ENCODE measurements around the gene C16orf90.
A peak's percentile ranks its signal among the peaks of the same experiment; 100 is the strongest.

The C16orf90 gene

DNA sequence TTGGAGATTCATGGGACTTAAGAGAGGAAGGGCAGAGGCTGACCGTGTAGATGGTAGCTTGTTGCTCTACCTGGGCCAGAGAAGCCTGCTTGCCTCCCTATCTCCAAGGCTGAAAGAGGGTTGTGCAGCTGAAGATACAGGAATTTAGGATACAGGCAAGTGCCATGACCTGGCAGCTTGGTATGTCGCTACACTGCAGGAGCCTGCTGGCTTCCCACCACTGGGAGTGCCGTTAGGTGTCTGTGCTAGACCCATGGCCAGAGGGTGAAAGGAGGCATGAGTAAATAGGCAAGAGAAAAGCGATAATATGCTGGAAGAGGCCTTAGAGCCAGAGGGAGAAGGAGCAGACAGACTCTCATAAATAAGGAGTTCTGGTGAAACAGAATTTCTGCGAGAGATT lies 41.2 kb downstream of the C16orf90 start:
- TF ChIP-seq, protein P1, sequence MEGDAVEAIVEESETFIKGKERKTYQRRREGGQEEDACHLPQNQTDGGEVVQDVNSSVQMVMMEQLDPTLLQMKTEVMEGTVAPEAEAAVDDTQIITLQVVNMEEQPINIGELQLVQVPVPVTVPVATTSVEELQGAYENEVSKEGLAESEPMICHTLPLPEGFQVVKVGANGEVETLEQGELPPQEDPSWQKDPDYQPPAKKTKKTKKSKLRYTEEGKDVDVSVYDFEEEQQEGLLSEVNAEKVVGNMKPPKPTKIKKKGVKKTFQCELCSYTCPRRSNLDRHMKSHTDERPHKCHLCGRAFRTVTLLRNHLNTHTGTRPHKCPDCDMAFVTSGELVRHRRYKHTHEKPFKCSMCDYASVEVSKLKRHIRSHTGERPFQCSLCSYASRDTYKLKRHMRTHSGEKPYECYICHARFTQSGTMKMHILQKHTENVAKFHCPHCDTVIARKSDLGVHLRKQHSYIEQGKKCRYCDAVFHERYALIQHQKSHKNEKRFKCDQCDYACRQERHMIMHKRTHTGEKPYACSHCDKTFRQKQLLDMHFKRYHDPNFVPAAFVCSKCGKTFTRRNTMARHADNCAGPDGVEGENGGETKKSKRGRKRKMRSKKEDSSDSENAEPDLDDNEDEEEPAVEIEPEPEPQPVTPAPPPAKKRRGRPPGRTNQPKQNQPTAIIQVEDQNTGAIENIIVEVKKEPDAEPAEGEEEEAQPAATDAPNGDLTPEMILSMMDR (IDR thresholded peaks at IDR 0.05): no peak
- no peak for TF ChIP-seq ZFX (IDR thresholded peaks at IDR 0.05; ENCODE audit: borderline replicate concordance)
- no peak overlapping the region for H3K27ac ChIP-seq

- TF ChIP-seq, protein P1 (IDR thresholded peaks at IDR 0.05): no peak
- H3K27ac ChIP-seq: peak overlapping the region; percentile 63
Measured at GRCh38 chr16:3444032-3444388, 51.3 kb downstream of the C16orf90 start.

All from 22Rv1 (cell line).